Heart right ventricle (tissue), 16 donors: Measurements from ENCODE around the gene BACE1. TPM values are rescaled to one million over a fixed set of nuclear protein-coding genes. Genes with fewer than 3 reads are reported as not detected.

Experiments used
- ATAC-seq, 8 donors: fragments of 200-7000 bp; cut with Tn5 transposase; one replicate each; pipeline ENCODE4 v1.9.1; 2020; ENCODE audit warnings: mild to moderate bottlenecking in 8 of 8, moderate library complexity in 8 of 8, moderate number of reproducible peaks in 1 of 8
- DNase-seq, 2 donors: peaks; one replicate each; pipeline ENCODE4 v3.0.0-alpha.2; 2020
- H3K27ac ChIP-seq, 10 donors: fragments of 200-600 bp; sonication (generic) in 2 of 10; one replicate each; pipeline versions ENCODE4 v1.5.0 to v1.8.0; 2020 to 2022; ENCODE audit warnings: mild to moderate bottlenecking in 3 of 10
- H3K27me3 ChIP-seq, 7 donors: fragments of 200-600 bp; one replicate each; pipeline ENCODE4 v1.8.0; 2021 to 2022; ENCODE audit warnings: mild to moderate bottlenecking in 2 of 7
- H3K36me3 ChIP-seq, 9 donors: fragments of 200-600 bp; sonication (generic) in 1 of 9; one replicate each; pipeline versions ENCODE4 v1.5.0 to v1.8.0; 2020 to 2022; ENCODE audit warnings: mild to moderate bottlenecking in 2 of 9
- H3K4me1 ChIP-seq, 9 donors: fragments of 200-600 bp; sonication (generic) in 1 of 9; one replicate each; pipeline versions ENCODE4 v1.5.0 to v1.8.0; 2020 to 2022; ENCODE audit warnings: mild to moderate bottlenecking in 4 of 9
- H3K4me3 ChIP-seq, 10 donors: fragments of 200-600 bp; sonication (generic) in 2 of 10; one replicate each; pipeline versions ENCODE4 v1.5.0 to v1.8.0; 2020 to 2022; ENCODE audit warnings: mild to moderate bottlenecking in 7 of 10, moderate library complexity in 2 of 10
- H3K9me3 ChIP-seq, 11 donors: fragments of 200-600 bp in 10 of 11; sonication (generic) in 2 of 11; one replicate each; pipeline versions ENCODE4 v1.5.0 to v1.8.0; 2013 to 2022; ENCODE audit warnings: mild to moderate bottlenecking in 2 of 11, control low read depth in 1 of 11, moderate library complexity in 1 of 11
- WGBS, 2 donors: extraction: QIAGEN DNeasy Blood & Tissue Kit; methylation state at CpG; one replicate each; pipeline ENCODE4 v1.1.7; 2013; ENCODE audit warnings: inconsistent platforms in 1 of 2; 5-methylcytosine and 5-hydroxymethylcytosine counted together
- intact Hi-C, 10 donors: fragments of 100-400 bp; cut with DNase I; formaldehyde crosslinking; loops; one replicate each; pipeline versions ENCODE4 v1.11.1 to v1.14.2; 2022
- polyA plus RNA-seq, 2 donors: library from polyadenylated mRNA; stranded (reverse); fragments of 200-250 nt; gene quantifications; one replicate each; pipeline ENCODE4 v1.2.3, GENCODE V29; 2013
- total RNA-seq, 10 donors: library from RNA; stranded (reverse); fragmentation: NEBNext Ultra II Directional in 3 of 10; extraction: Animal tissue kit (Norgen Biotek cat#: 25700) in 3 of 10; gene quantifications; one replicate each; pipeline versions ENCODE4 v1.2.1 to v1.2.4, GENCODE V29; 2021 to 2023
- TF ChIP-seq, protein P1 (sequence below), 9 donors: fragments of 200-600 bp; sonication (generic) in 2 of 9; IDR thresholded peaks; one replicate each; pipeline versions ENCODE4 v1.5.0 to v1.8.0; 2021 to 2022; ENCODE audit warnings: antibody characterized with exemption in 9 of 9, mild to moderate bottlenecking in 5 of 9, moderate library complexity in 1 of 9
- donor health status: Arrhythmogenic right ventricular cardiomyopathy.
- donor health status: ischemic (EF 13 %, LVEDD 7.1; RV severe dilation, severe dysfunction).
- donor health status: healthy with polysubstance abuse.
- donor health status: DM: no; HTN: yes; CAD: no.
- donor health status: DM: no; HTN: no; CAD: no.
- donor health status: ischemic (EF 25% LVEDD 6.9; RV normal size, moderate dysfunction).
- donor health status: ischemic (EF 25% LVEDD 5.7; RV mildly dilated, moderate dysfunction).
- donor health status: healthy.
- donor health status: DM: yes; HTN: yes; CAD: no.
- donor health status: Ischemic cardiomyopathy.
- donor health status: ischemic (EF 35%, LVEDD 5.7; RV mildly dilated, moderate dysfunction).
- donor health status: nonischemic (EF 11% LVEDD 7.7; RV severe dilation, severe dysfunction).
- donor health status: DM: yes; HTN: yes; CAD: no.
- donor health status: PGD.
- donor health status: ischemic (EF 29% LVEDD 5.4; RV normal size, mild dysfunction).
- donor health status: nonischemic (EF 23%, LVEDD 6.1; RV moderate dilation, normal function).

Gene BACE1
- total and polyA plus RNA-seq, 12 donors, result 4.6 to 18.7 (median 14.6) TPM

DNA sequence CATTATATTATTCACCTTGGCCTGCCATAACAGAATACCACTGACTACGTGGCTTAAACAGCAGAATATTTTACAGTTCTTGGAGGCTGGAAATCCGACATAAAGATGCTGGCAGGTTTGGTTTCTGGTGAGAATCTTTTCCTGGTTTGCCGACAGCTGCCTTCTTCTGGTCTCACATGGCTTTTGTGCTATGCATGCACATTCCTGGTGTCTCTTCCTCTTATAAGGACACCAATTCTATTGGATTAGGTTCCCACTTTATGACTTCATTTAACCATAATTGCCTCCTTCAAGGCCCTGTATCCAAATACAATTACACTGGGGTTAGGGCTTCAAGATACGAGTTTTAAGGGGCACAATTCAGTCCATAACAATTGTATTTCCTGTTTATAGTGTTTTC lies 66.5 kb downstream of the BACE1 start:
- H3K4me3 ChIP-seq, result no peak overlapping the region
- H3K36me3 ChIP-seq, result peaks cover 0 to 87% (median 41%) of the 10 kb centered on the region in 9 donors
- 88 to 92% methylated on average over 4 of the region's 4 CpGs for WGBS, 2 donors
- ATAC-seq (no peak), DNase-seq (no peak)
- H3K9me3 ChIP-seq, result no peaks in the 10 kb centered on the region
- H3K27ac ChIP-seq, result no peak overlapping the region
- TF ChIP-seq, protein P1, sequence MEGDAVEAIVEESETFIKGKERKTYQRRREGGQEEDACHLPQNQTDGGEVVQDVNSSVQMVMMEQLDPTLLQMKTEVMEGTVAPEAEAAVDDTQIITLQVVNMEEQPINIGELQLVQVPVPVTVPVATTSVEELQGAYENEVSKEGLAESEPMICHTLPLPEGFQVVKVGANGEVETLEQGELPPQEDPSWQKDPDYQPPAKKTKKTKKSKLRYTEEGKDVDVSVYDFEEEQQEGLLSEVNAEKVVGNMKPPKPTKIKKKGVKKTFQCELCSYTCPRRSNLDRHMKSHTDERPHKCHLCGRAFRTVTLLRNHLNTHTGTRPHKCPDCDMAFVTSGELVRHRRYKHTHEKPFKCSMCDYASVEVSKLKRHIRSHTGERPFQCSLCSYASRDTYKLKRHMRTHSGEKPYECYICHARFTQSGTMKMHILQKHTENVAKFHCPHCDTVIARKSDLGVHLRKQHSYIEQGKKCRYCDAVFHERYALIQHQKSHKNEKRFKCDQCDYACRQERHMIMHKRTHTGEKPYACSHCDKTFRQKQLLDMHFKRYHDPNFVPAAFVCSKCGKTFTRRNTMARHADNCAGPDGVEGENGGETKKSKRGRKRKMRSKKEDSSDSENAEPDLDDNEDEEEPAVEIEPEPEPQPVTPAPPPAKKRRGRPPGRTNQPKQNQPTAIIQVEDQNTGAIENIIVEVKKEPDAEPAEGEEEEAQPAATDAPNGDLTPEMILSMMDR (IDR thresholded peaks at IDR 0.05), result no peak
- H3K4me1 ChIP-seq, result no peaks in the 10 kb centered on the region
- intact Hi-C loops, result no loop called here
- H3K27me3 ChIP-seq, result no peaks in the 10 kb centered on the region

DNA sequence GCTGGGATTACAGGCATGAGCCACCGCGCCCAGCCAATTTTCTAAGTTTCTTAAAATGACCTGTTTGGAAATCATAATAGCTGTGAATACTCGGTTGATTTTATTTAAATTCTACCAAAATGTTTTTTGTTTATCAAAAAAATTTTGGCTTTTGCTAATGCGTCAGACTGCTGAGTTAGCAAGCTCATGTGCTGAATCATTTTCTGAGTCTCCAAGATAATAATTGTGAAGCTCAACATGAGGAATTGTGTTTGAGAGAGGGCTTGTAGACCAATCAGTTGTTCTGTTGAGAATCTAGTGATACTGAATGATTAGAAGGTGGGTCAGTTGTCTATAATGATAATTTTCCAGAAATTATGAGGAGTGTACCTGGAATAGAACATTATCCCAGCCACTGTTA lies 67.7 kb downstream of the BACE1 start:
- Histone ChIP-seq H3K4me3 (no peak overlapping the region), H3K4me1 (no peaks in the 10 kb centered on the region), H3K36me3 (peaks cover 0 to 87% (median 39%) of the 10 kb centered on the region in 9 donors), H3K27me3 (no peaks in the 10 kb centered on the region), H3K27ac (no peak overlapping the region), H3K9me3 (no peaks in the 10 kb centered on the region)
- ATAC-seq, result no peak
- no peak for DNase-seq
- intact Hi-C loops, result no loop called here
- TF ChIP-seq, protein P1 (IDR thresholded peaks at IDR 0.05), result no peak
- WGBS, 2 donors, result 94 to 96% methylated on average over 4 of the region's 4 CpGs

DNA sequence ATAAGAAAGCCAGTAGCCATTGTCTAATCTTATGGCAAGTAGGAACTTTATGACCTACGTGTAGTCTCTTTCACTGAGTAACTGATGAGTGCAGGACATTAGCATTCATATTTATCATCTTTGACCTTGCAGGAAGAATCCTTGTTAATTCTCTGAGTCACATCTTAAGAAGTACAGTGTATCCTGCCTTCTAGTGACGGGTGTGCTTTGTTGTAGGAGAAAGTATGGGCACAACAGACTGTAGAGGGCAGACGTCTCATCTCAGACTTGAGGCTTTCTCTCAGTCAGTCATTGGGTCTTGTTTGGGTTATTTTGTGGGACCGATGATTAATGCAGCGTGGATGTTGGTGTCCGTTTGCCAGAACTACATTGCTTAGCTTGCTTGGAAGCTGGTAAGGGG lies 76.8 kb downstream of the BACE1 start:
- DNase-seq (no peak), ATAC-seq (no peak)
- TF ChIP-seq, protein P1 (IDR thresholded peaks at IDR 0.05), result no peak
- 85% methylated on average over 6 of the region's 6 CpGs for WGBS, 2 donors
- Histone ChIP-seq H3K27ac (no peak overlapping the region), H3K36me3 (peaks cover 0 to 85% (median 23%) of the 10 kb centered on the region in 9 donors), H3K4me1 (peaks cover 0 to 4% (median 1%) of the 10 kb centered on the region in 9 donors), H3K27me3 (no peaks in the 10 kb centered on the region), H3K9me3 (no peaks in the 10 kb centered on the region), H3K4me3 (no peak overlapping the region)
- intact Hi-C loops, result loop anchor here in 1 of 10 donors (10.0 kb wide), 1 partner anchor 76 kb away; the partner anchor contains the start of gene BACE1

DNA sequence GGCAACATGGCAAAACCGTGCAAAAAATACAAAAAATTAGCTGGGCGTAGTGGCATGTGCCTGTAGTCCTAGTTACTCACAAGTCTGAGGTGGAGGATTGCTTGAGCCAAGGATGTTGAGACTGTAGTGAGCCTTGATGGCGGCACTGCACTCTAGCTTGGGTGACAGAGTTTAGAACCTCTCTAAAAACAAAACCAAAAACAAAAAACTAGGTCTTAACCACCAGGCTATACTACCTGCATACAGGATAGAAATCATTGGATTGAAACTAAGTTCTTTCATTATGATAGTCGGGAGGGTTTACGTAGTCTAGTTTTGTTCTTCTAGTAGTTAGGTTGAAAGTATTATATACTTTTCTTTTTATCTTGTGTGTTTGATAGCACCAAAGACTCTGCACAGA lies 77.8 kb downstream of the BACE1 start:
- H3K4me3 ChIP-seq, result no peak overlapping the region
- 95 to 96% methylated on average over 5 of the region's 5 CpGs for WGBS, 2 donors

More for the DNA sequence above, 77.8 kb downstream of the BACE1 start:
- DNase-seq (no peak), ATAC-seq (no peak)
- Histone ChIP-seq H3K4me1 (peaks cover 0 to 14% (median 10%) of the 10 kb centered on the region in 9 donors), H3K9me3 (no peaks in the 10 kb centered on the region), H3K36me3 (peaks cover 0 to 74% (median 23%) of the 10 kb centered on the region in 9 donors), H3K27ac (no peak overlapping the region), H3K27me3 (no peaks in the 10 kb centered on the region)
- TF ChIP-seq, protein P1 (IDR thresholded peaks at IDR 0.05), result no peak
- intact Hi-C loops, result loop anchor here in 1 of 10 donors (10.0 kb wide), 1 partner anchor 77 kb away; the partner anchor contains the start of gene BACE1

Other genes with a start within 250 kb of the BACE1 start
- 10 to 100 TPM; 27.8 to 47.3 (median 39.3) TPM for gene SIK3, start 217.8 kb downstream of the BACE1 start, total RNA-seq
- gene SIK3, start 217.8 kb downstream of the BACE1 start, polyA plus RNA-seq, result 10 to 100 TPM in 1 of 2 donors, 1 to 10 TPM in 1; 9.9 to 15.1 TPM
- gene PAFAH1B2, start 172.0 kb downstream of the BACE1 start, total RNA-seq, result 10 to 100 TPM; 48.8 to 71.5 (median 64.2) TPM
- 10 to 100 TPM; 18.7 to 21.6 TPM for gene PAFAH1B2, start 172.0 kb downstream of the BACE1 start, polyA plus RNA-seq
- 10 to 100 TPM; 16.2 to 33.6 (median 22.0) TPM for gene SIDT2, start 137.5 kb downstream of the BACE1 start, total RNA-seq
- gene SIDT2, start 137.5 kb downstream of the BACE1 start, polyA plus RNA-seq, result 10 to 100 TPM; 13.0 to 28.1 TPM
- gene TAGLN, start 116.9 kb downstream of the BACE1 start, total RNA-seq, result 100 to 1,000 TPM in 5 of 10 donors, 10 to 100 TPM in 5; 71.7 to 215 (median 99.9) TPM
- gene TAGLN, start 116.9 kb downstream of the BACE1 start, polyA plus RNA-seq, result 100 to 1,000 TPM; 319 to 883 TPM
- 10 to 100 TPM; 20.5 to 33.6 (median 26.2) TPM for gene PCSK7, start 84.2 kb downstream of the BACE1 start, total RNA-seq
- gene PCSK7, start 84.2 kb downstream of the BACE1 start, polyA plus RNA-seq, result 10 to 100 TPM; 29.8 to 47.0 TPM
- gene RNF214, start 83.6 kb downstream of the BACE1 start, total RNA-seq, result 10 to 100 TPM; 20.3 to 33.5 (median 27.6) TPM
- gene RNF214, start 83.6 kb downstream of the BACE1 start, polyA plus RNA-seq, result 1 to 10 TPM; 7.3 to 7.7 TPM
- gene BACE1-AS, start 24.9 kb downstream of the BACE1 start, total RNA-seq, result 10 to 100 TPM in 8 of 10 donors, 1 to 10 TPM in 2; 8.5 to 16.9 (median 11.9) TPM
- 10 to 100 TPM in 1 of 2 donors, 1 to 10 TPM in 1; 3.9 to 20.0 TPM for gene BACE1-AS, start 24.9 kb downstream of the BACE1 start, polyA plus RNA-seq
- 1 to 10 TPM; 3.5 to 10.0 (median 6.6) TPM for gene CEP164, start 11.6 kb upstream of the BACE1 start, total RNA-seq
- 10 to 100 TPM in 1 of 2 donors, 1 to 10 TPM in 1; 3.8 to 17.9 TPM for gene CEP164, start 11.6 kb upstream of the BACE1 start, polyA plus RNA-seq